GM19467 (cell line): Measurements from ENCODE around the gene IGSF9.

Source experiments
- ATAC-seq: cut with Tn5 transposase; IDR thresholded peaks from one replicate; pipeline ENCODE4 v1.9.1; 2021; ENCODE audit warnings: mild to moderate bottlenecking, moderate library complexity; ENCODE audit not compliant: unreplicated experiment

The IGSF9 gene

DNA sequence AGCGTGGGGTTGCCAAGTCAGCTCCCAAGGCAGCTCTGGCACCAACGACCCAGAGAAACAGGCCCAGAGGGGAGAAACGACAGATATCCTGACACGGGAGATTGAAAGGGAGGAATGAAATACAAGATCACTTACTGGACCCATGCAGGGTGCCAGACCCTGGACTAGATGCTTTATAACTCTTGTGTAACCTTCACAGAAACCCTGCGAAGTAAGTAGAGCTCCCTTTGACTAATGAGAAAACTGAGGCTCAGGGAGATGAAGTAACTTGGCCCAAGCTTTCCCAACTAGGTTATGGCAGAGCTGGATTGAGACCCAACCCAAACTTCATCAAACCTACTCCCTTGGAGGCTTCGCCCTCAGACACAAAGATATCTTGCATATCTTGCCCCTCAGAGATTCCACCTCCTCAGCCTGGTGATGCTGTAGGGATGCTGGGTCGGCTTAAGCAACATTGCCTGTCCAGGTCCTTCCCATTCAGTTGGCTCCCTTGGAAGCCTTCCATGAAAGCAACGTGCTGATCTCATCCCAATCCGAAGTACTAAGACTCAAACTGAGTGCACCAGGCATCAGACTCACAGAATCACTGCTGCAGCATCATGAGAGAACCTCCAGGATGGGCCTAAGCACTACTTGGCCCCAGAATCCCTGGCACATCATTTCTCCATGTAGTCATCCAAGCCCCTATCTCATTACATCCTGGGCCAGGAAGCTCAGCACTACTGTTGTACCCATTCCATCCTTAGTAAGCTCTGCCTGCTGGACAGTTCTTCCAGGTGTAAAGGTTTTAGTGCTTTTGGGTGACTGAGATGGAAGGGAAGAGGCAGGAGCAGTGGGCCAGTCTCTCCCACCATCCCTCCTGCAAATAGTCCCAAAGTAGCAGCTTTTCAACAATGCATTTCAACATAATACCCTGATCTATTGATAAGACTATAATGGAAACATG is 1.1 kb upstream of the IGSF9 start:
- ATAC-seq, result no peak

DNA sequence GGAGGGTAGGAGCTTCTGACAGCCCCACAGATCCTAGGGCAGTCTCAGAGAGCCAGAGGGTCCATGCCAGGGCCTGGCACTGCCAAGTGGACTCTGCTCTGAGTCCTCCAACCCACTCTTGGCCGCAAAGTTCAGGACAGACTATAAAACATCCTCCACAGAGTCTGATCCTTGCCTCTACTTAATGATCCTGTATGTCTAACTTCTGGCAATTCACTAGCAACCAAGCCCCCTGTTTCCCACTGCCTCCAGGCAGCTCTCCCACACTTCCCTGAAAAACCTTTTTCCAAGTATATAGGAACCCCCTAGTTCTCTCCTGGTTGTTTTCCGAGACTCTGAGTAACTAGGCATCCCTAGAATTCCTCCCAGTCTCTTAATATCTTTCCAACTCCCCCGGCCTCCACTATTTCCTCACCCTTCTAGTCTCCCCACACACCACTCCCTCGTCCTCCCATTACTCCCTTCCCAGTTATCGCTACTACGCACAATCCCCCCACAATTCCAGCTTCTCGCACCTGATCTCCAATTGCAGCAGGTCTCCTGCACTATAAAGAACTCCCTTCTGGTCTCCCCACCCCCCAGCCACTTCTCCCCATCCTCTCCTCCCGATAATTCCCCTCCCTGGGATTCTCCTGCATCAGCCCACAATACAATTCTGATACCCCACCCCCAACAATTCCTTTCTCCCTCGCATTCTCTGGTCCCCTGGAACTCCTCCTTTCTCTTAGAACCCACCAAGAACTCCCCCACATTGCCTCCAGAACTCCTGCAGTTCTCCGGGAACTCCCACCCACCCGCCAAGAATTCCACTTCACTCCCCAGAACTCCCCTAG is 574 bp downstream of the IGSF9 start:
- no peak for ATAC-seq

DNA sequence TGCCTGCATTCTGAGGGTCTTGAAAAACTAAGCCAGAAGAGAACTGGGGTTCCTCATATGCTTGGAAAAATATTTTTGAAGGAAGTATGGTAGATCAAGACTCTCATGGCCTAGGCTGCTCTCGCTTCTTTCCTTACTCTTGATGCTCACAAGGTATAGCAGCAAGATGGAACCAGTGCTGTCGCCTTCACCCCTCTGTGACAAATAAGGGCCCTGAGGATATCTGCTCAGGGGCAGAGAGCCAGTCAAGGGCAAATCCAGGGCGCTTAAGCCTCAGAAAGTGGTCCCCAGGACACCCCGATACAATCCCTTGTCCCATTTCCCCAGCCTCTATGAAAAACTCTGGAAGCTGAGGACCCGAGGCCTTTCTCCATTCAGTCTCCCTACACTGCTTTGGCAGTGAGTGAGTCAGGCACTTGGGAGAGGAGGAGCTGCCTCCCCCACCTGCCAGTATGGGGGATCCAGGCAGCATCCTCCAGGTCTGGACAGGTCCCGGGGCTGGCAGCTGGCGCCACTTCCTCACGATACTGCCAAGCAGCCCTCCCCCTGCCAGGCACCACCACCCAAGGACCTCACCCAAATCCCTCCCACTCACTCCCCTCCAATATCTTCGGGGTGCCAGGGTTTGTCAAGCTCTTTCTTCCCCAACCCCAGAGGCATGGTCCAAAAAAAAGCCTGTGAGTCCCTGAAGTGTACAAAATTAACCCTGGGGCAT is 1.3 kb downstream of the IGSF9 start:
- no peak for ATAC-seq

DNA sequence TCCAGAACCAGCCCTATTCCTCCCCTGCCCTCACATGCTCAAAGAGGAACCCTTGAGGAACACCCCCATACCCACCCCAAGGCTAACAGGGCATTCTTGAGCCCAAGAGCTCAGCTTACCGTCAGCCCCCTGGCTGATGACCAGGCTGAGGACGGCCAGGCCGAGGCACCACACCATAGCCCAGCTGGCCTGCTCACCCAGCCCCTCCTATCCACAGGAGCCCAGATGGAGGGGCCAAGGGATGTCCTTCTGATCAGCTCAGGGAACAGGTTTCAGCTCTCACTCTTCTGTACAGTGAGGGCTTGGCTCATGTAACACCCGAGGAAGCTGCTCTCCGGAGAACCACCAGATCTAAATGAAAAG is 2.2 kb downstream of the IGSF9 start:
- no peak for ATAC-seq

DNA sequence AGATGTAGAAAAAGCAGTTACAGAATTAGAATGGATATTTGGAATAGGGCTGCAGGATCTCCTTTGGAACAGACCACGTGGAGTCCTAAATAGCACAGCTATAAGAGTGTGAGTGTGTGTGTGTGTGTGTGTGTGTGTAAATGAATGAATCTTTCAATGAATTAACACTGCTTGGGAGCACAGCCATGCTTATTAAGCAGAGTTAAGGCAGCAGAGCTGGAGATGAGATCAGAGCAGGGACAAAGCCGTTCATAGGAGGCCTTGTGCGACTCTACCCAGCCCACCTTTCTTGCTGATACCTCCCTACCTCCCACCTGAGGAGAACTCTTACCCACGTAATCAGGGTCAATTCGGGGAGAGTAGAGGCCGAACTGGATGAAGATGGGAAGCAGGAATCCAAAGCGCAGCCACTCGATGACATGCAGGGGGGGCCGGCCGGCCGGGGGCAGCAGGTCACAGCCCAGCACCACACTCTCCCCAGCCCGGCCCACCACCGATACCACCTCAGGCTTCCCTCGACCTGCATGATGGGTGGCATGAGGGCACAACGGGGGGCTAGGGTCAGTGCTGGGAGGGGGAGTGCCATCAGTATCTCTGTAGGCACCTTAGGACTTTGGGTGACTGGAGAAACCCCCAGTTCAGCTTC is 2.7 kb downstream of the IGSF9 start:
- ATAC-seq, result no peak

DNA sequence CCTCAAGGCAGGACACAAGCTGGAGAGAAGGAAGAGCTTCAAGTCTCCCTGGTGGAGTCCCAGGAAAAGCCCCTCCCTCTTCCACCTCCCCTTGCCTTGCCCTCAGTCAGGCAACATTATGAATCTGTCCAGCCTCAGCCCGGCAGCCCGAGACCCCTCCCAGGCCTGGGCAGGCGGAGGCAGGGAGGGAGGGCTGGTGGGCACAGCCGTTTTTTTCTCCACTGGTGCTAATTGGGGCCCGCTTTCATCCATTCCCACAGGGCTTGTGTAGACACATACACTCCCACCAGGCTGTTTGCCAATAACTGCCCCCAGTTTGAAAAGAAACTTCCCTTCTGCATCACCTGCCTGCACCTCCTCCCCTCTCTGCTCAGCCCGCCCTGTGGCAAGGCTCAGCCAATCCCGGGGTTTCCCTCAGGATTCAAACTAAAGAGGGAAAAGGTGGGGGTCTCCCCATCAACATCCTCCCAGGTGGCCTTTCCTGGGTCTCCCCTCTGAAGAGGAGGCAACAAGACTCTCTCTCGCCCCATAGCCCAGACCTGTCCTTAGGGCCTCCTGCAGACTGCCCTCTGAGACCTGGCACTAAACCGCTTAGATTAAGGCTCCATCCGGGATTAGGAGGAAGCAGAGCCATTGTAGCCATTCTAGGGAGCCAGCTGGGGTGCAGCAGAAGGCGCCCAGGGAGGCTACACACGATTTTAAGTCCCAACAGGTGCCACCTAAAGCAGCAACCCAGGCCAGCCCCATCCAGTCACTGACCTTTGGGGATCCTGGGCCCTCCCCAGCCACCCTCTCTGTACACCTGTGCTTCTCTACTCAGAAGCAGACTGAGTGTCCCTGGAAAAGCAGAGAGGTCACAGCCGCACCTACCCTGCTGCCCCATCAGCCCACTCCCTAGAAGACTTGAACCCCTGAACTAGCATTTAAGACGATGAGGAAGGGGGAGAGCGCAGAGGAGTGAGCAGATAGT is 3.5 kb downstream of the IGSF9 start:
- ATAC-seq, result no peak

DNA sequence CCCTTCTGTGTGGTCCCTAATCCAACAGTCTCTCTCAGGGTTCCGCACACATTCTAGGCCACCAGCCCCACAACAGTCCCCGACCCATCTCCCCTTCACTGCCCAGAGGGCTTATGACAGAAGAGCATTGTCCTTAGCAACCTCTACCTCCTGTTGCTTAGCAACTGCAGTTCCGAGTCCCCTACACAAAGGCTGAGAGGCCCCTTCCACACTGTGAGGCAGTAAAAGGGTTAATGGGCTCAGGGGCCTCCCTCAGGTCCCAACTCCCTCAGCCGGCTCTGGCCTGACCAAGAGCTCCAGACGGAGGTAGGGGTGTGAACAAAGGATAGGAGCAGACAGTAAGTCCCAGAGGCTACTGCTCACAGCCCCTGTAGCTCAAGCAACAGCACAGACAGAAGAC is 4.3 kb downstream of the IGSF9 start:
- no peak for ATAC-seq

DNA sequence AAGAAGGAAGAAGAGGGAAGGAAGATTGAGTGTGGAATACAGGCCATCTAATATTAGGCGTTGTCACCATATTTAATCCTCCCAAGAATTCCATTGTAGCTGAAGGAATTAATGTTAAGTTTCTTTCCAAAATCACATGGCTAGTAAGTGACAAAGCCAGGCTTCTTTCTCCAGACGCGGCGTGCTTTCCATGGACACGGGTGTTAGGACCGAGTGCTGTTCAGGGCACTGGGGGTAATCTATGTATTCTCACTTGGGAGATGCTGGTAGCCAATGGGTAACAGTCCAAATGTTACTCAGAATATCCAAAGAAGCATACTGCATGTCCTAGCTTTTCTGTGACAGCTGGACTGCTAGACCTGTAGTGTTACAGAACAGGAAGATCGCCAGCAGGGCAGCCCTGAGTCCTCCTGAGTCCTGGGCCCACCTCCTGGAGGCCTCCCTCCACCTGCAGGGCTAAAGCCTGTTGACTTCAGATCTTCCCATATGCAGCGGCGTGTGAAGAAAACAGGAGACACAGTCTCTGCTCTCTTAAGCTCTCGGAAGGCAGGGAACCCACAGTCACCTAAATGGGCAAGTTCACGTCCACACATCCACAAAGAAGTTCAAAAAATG is 5.3 kb downstream of the IGSF9 start:
- ATAC-seq, result no peak

DNA sequence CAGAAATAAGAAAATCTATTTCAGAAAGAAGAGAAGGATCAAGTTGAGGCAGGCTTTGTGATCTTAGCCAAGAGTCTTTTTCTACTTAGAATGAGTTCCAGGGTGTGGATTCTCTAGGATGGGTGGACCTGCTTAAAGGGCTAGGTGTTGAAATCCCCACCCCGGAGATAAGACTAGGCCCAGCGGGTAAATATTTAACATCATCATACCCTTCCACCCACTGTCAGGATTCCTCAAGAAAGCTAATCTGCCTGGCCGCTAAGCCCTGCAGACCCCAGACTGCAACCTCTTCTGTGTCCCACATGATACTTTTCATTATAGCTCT is 5.8 kb downstream of the IGSF9 start:
- ATAC-seq, result no peak

DNA sequence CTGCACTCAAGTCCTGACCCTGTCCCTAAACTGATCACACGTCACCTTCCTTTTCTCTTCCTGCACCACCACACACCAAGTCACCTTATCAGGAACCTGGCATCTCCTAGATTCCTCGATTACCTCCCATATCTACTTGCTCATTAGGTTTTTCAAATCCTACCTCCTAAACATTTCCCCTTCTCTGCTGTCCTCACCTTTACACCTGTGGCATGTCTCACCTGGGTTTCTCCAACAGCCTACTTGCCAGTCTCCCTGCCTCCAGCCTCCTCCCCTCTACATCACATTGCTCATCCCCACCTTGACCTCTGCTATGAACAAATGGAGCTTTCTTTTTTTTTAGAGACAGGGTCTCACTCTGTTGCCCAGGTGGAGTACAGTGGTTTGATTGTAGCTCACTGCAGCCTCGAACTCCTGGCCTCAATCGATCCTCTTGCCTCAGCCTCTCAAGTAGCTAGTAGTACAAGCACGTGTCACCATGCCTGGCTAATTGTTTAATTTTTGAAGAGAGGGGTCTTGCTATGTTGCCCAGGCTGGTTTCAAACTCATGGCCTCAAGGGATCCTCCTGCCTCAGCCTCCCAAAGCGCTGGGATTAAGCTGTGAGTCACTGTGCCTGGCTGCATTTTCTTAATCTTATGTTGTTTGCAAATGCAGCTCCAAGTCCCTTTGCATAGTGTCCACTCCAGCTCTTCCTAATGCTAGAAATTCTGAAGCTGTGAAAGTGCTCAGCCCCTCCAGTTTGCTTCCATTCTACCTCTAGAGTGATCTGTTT is 6.3 kb downstream of the IGSF9 start:
- no peak for ATAC-seq

DNA sequence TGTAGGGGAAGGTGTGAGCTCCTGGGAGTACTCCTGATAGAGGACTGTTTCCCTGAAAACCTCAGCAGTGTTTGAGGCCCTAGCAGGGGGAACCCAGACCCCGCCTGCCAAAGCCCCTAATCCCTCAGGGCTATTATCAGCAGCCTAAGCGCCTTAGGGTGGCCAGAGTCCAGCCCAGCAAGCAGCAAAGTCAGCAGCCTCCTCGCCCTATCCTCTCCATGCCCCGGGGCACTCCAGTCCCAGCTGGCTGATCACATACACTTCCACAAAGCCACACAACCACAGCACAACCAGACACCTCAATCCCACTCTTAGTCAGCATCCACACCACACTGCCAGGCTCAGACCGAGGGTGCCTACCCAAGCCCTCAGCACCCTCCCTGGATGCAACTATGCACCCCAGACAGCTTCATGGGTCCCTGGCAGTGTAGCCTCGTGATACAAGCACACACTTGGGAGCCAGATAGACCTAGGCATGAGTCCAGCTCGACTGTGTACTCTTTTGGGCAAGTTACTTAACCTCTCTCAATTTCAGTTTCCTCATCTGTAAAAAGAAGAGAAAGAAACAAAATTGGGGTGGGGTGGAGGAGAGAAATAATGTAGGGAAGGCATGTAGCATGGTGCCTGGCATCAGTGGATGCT is 7.1 kb downstream of the IGSF9 start:
- no peak for ATAC-seq

DNA sequence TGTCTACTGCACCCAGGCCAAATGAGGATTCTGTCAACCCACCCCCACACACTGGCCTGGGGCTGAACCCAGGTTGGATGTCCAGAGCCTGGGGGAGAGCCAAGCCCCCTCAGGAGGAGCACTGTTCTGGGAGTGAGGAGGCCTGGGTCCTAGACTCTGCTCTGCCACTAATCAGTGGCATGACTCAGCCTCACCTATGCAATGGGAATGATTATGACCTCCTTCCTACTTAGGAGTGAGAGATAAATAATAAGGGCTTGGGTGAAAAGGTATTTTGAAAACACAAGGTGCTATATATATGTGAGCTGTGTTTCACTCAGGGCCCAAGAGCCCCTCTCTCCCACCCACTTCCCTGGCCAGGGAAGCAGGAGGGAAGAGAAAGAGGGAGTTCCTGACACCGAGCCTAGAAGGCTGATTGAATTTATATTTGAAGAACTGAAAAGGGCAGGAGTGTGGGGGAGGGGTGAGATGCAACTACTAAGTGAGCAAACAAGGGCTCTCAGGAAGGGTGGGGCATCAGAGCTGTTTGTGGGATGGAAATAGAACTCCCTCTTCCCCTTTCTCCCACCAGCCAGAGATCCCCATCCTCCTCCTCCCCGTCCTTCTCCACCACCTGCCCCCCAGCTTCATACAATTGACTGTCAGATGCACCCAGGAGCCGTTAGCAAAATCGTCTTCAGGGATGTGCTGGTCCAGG is 8.2 kb downstream of the IGSF9 start:
- no peak for ATAC-seq

DNA sequence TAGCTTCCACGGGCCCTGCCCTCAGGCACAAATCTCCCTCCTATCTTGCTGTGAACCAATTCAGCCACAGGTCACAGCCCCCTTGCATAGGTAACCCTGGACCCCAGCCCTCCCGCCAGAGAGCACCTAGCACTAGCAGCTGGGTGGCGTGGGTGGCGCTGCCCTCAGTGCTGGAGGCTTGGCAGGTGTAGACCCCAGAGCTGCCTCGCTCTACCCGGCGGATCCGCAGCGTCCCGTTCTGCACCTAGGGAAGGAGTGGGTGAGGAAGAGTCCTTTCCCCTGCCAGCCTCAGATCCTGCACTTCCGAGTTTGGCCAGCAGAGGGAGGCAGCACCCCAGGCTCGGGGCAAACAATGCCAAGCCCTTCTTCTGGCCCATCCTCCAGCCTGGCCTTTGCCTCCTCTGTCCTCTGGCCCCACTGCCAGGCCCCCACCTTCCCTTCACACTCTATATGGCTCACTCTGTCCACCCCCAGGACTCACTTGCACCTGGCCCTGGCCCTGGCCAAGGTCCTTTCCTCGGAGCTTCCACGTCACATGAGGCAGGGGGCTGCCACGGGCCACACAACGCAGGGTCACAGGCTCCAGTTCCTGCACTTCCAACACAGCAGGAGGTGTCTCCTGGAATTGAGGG is 9.0 kb downstream of the IGSF9 start:
- peak; percentile 47 for ATAC-seq

DNA sequence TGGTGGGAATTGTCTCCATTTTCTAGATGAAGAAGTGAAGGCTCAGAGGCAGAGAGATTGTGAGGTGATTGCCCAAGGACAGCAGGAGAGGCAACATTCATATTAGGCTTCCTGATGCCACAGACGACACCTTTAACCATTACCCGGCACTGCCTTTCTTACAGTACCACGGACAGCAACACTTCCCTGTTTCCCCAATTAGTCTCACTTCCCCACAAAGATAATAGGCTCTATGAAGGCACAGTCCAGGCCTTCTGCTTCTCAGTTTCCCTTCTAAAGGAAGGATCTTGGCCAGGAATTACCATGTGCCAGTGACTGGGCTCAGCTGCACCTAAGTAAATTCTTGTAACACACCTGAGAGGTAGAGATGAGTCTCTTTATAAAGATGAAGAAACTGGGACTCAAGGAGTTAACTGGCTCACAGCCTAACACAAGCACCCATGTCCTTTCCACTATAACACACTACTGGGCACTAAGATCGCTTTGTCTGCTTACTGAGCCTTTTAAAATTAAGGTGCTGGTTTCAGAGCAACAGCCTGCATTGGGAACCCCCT is 9.6 kb downstream of the IGSF9 start:
- ATAC-seq, result no peak

DNA sequence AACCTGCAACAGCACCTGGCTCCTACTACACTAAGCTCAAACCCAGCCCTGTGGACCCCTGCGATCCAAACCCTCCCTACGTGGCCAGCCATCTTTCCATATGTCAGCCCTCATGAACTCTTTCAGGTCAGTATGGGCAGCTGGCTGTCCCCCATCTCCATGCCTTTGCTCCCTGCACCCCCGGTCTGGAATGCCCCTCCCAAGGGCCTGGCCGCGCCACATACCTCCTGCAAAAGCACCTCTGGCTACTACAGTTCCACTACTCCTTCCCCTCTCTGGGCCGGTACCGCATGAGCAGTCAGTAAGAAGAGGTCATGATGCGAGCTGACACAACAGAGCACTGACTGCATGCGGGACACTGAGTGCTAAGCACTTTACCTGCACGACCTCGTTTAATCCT is 10.1 kb downstream of the IGSF9 start:
- no peak for ATAC-seq

DNA sequence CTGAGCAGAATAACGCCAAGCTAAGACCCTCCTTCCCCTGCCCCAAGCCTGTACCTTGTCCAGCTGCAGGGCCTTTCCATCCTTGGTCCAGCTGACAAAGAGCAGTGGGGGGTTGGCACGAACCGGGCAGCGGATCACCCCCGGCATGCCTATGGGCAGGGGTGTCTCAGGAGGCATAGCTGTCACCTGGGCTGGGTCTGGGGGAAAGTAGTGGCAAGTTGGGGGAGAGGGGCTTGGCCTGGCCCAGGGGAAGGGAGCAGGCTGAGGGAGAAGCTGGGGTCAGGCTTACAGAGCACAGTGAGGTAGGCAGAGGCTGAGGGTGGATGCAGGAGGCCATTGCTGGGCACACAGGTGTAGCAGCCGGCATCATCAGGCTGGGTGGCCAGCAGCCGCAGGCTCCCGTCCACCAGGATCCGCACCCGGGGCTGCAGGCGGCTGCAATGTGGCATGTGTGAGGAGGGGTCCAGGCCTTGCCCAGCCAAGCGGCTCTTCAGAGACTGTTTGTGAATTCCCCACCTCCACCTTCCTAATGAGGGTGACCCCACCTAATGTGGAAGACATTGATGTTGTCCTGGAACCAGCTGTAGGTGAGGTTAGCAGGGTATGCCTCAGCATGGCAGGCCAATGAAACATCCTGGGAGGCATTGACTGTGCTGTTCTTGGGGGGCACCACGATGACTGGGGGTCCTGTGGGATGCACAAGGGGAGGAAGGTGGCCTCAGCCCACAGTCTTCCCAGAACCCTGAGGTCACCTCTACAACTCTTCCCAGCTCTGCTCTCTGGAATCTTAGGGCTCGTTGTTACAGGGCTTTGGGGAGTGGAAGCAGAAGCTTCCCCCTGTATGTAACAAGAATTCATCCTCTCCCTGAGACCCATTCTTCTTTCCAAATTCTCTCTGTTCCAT is 11.0 kb downstream of the IGSF9 start:
- no peak for ATAC-seq
